ENCODE results near the gene PDE6H. TPM values are rescaled to one million over a fixed set of nuclear protein-coding genes. Genes with fewer than 3 reads are reported as not detected.

Gene PDE6H
- total and polyA plus RNA-seq, 2 experiments from 2014 or later = not detected

GRCh38 chr12:14938301-14938700, 34.5 kb upstream of the PDE6H start, which contains the start of gene ERP27:
ERP27 (minus strand) TSS chr12:14938537; CDS start chr12:14938508, 29 bp downstream.
- Histone ChIP-seq H3K4me2 (peak within 1 kb of the TSS; percentile 40), H3K79me2 (no peaks in the 10 kb centered on the region), H3K4me3 (no peak within 1 kb of the TSS), H2AFZ (no peak within 1 kb of the TSS), H4K20me1 (ENCODE audit: insufficient read depth, poor library complexity, severe bottlenecking) (no peaks in the 10 kb centered on the region), H3K9me3 (ENCODE audit: low read depth) (no peaks in the 10 kb centered on the region), H3K27me3 (no peaks in the 10 kb centered on the region), H3K9me2 (replicated peaks; ENCODE audit: insufficient read depth) (no peaks in the 10 kb centered on the region), H3K4me1 (ENCODE audit: insufficient read depth) (peaks cover 14% of the 10 kb centered on the region), H3K36me3 (replicated peaks; ENCODE audit: insufficient read depth, low read depth) (no peaks in the 10 kb centered on the region), H3K27ac (no peak within 1 kb of the TSS)
- TF ChIP-seq EZH2phosphoT487 (IDR thresholded peaks at IDR 0.05; ENCODE audit: low read depth, severe bottlenecking, unreplicated experiment) = no peak
- TF ChIP-seq, protein P1, sequence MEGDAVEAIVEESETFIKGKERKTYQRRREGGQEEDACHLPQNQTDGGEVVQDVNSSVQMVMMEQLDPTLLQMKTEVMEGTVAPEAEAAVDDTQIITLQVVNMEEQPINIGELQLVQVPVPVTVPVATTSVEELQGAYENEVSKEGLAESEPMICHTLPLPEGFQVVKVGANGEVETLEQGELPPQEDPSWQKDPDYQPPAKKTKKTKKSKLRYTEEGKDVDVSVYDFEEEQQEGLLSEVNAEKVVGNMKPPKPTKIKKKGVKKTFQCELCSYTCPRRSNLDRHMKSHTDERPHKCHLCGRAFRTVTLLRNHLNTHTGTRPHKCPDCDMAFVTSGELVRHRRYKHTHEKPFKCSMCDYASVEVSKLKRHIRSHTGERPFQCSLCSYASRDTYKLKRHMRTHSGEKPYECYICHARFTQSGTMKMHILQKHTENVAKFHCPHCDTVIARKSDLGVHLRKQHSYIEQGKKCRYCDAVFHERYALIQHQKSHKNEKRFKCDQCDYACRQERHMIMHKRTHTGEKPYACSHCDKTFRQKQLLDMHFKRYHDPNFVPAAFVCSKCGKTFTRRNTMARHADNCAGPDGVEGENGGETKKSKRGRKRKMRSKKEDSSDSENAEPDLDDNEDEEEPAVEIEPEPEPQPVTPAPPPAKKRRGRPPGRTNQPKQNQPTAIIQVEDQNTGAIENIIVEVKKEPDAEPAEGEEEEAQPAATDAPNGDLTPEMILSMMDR (IDR thresholded peaks at IDR 0.05; ENCODE audit: poor library complexity) = no peak
- 77% methylated on average over 3 of the region's 3 CpGs for WGBS (ENCODE audit: low lambda C conversion rate, missing lambda C conversion rate)
- DNase-seq (ENCODE audit: low spot score) = peak; percentile 34

DNA sequence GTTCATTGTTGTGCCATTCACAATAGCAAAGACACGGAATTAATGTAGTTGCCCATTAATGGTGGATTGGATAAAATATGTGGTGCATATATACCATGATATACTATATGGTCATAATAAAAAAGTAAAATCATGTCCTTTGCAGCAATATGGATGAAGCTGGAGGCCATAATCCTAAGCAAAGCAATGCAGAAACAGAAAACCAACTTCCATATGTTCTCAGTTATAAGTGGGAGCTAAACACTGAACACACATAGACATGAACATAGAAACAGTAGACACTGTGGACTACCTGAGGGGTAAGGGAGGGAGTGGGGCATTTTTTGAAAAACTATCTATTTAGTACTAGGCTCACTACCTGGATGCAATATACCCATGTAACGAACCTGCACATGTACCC, 31.5 kb upstream of the PDE6H start:
- Histone ChIP-seq H3K4me3 (no peak overlapping the region), H3K27me3 (no peaks in the 10 kb centered on the region)
- 96% methylated on average over 2 of the region's 2 CpGs for WGBS (ENCODE audit: low lambda C conversion rate, missing lambda C conversion rate)

DNA sequence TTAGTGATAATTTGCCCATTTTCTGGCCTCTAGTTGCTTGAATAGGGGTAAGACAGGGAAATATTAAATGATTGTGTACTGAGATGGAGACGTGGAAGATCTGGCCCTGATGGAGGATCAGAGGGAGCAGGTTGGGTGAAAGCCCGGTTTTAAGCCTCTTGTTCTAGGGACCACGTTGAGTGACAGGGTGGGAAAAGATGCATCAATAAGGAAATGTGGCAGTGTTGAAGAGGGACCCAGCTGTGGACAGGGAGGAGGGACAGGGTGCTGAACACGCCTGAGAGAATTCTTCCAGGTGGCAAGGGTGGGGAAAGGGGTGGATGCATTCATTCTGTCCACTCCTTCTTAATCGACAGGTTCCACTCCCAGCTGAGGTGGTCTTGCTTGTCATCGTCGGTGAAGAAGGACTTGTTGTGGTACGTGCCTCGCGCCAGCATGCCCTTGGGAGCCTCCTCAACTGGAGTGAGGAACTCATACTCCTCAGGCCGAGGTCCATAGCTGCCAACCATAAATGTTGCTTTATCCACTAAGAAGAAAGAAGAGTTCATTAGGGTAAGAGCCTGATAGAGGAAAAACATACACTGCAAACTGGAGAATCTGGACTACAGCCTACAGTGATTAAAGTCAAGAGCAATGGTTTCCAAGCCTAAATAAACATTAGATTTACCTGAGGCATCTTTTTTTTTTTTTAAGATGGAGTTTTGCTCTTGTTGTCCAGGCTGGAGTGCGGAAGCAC, 30.5 kb upstream of the PDE6H start:
- WGBS (ENCODE audit: low lambda C conversion rate, missing lambda C conversion rate) = 84% methylated on average over 12 of the region's 12 CpGs
- H4K20me1 ChIP-seq (ENCODE audit: insufficient read depth, poor library complexity, severe bottlenecking) = no peaks in the 10 kb centered on the region
- H2AFZ ChIP-seq = no peak overlapping the region
- no peaks in the 10 kb centered on the region for H3K9me3 ChIP-seq (ENCODE audit: low read depth)
- no peak for TF ChIP-seq EZH2 (IDR thresholded peaks at IDR 0.05; ENCODE audit: borderline replicate concordance)
- TF ChIP-seq, protein P1 (IDR thresholded peaks at IDR 0.05; ENCODE audit: poor library complexity) = no peak
- no peaks in the 10 kb centered on the region for H3K36me3 ChIP-seq (replicated peaks; ENCODE audit: insufficient read depth, low read depth)
- H3K4me3 ChIP-seq = no peak overlapping the region
- no peak overlapping the region for H3K27ac ChIP-seq
- H3K4me1 ChIP-seq (ENCODE audit: insufficient read depth) = peaks cover 4% of the 10 kb centered on the region
- no peaks in the 10 kb centered on the region for H3K9me2 ChIP-seq (replicated peaks; ENCODE audit: insufficient read depth)
- no peaks in the 10 kb centered on the region for H3K27me3 ChIP-seq
- no peak overlapping the region for H3K4me2 ChIP-seq
- H3K79me2 ChIP-seq = no peaks in the 10 kb centered on the region
- DNase-seq (ENCODE audit: low spot score) = no peak

More for the DNA sequence above, 31.5 kb upstream of the PDE6H start:
- Histone ChIP-seq H3K9me3 (ENCODE audit: low read depth) (no peaks in the 10 kb centered on the region), H3K4me1 (ENCODE audit: insufficient read depth) (no peaks in the 10 kb centered on the region), H3K27ac (no peak overlapping the region), H3K79me2 (no peaks in the 10 kb centered on the region), H3K9me2 (replicated peaks; ENCODE audit: insufficient read depth) (no peaks in the 10 kb centered on the region), H3K4me2 (no peak overlapping the region), H2AFZ (no peak overlapping the region), H3K36me3 (replicated peaks; ENCODE audit: insufficient read depth, low read depth) (no peaks in the 10 kb centered on the region), H4K20me1 (ENCODE audit: insufficient read depth, poor library complexity, severe bottlenecking) (no peaks in the 10 kb centered on the region)
- no peak for DNase-seq (ENCODE audit: low spot score)
- TF ChIP-seq EZH2phosphoT487 (IDR thresholded peaks at IDR 0.05; ENCODE audit: low read depth, severe bottlenecking, unreplicated experiment) (no peak), EZH2 (IDR thresholded peaks at IDR 0.05; ENCODE audit: borderline replicate concordance) (no peak)
- TF ChIP-seq, protein P1 (IDR thresholded peaks at IDR 0.05; ENCODE audit: poor library complexity) = no peak

Measured in hepatocyte (in vitro differentiated cells).